ENCODE results near the gene CWC25.

DNA sequence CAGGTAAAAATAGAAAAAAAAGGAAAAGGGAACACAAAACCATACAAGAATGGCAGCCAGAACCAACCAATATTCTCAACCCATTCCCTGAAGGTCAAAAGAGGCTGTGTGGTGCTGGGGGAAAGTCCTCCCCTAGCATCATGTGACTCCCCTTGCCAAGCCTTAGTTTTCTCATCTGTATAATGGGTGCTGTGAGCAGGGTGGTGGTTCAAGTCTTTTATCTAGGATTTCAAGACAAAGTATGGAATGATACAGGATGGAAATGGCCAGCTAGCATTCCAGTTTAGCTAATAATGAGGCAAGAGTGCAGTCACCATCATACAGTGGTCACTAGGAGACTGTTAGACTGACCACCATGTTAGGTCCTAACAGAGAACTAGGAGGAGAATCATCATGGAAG, 51.9 kb downstream of the CWC25 start:
- TF ChIP-seq CTCF (IDR thresholded peaks at IDR 0.05) (no peak), POLR2A (IDR thresholded peaks at IDR 0.05) (no peak)

Data from adrenal gland (tissue), 5 donors.